Psoas muscle (tissue), 8 donors: Measurements from ENCODE around the gene RINL. TPM values are rescaled to one million over a fixed set of nuclear protein-coding genes. Genes with fewer than 3 reads are reported as not detected.
"Not testable (repeated sequence)": the region's sequence is repeated elsewhere in the genome, so short reads cannot be mapped to it uniquely, and the experiment has no call there.

Experiments used
- ATAC-seq, 4 donors: fragments of 200-7000 bp; cut with Tn5 transposase; one replicate each; pipeline ENCODE4 v1.9.1; 2020; ENCODE audit warnings: moderate library complexity in 3 of 4, mild to moderate bottlenecking in 2 of 4
- DNase-seq, 2 donors: peaks; one replicate each; pipeline ENCODE4 v3.0.0-alpha.2; 2020
- H3K27ac ChIP-seq: fragments of 200-600 bp; one replicate; pipeline ENCODE4 v1.8.0; 2022
- H3K27me3 ChIP-seq, 3 donors: fragments of 200-600 bp in 1 of 3; one replicate each; pipeline versions ENCODE4 v1.6.1 to v1.8.0; 2013 to 2022; ENCODE audit warnings: low read length in 2 of 3, mild to moderate bottlenecking in 2 of 3, moderate library complexity in 1 of 3; ENCODE audit not compliant: insufficient read depth in 3 of 3
- H3K36me3 ChIP-seq, 2 donors: fragments of 200-600 bp in 1 of 2; one replicate each; pipeline versions ENCODE4 v1.6.1 to v1.8.0; 2013 to 2022; ENCODE audit warnings: low read depth in 1 of 2, mild to moderate bottlenecking in 1 of 2, moderate library complexity in 1 of 2; ENCODE audit not compliant: insufficient read depth in 1 of 2
- H3K4me1 ChIP-seq: fragments of 200-600 bp; one replicate; pipeline ENCODE4 v1.8.0; 2022
- H3K4me3 ChIP-seq: fragments of 200-600 bp; one replicate; pipeline ENCODE4 v1.8.0; 2022; ENCODE audit warnings: mild to moderate bottlenecking
- H3K9me3 ChIP-seq: fragments of 200-600 bp; one replicate; pipeline ENCODE4 v1.8.0; 2022
- CTCF ChIP-seq: fragments of 200-600 bp; IDR thresholded peaks from one replicate; pipeline ENCODE4 v1.8.0; 2022; ENCODE audit warnings: antibody characterized with exemption
- WGBS, 3 donors: extraction: QIAGEN DNeasy Blood & Tissue Kit; methylation state at CpG; one replicate each; pipeline versions ENCODE4 v1.1.6 to v1.1.7; 2013; 5-methylcytosine and 5-hydroxymethylcytosine counted together
- intact Hi-C, 2 donors: fragments of 100-400 bp; cut with DNase I; formaldehyde crosslinking; loops; one replicate each; pipeline versions ENCODE4 v1.11.0 to v1.14.2; 2022
- polyA plus RNA-seq, 3 donors: library from polyadenylated mRNA; stranded (reverse); fragments of 200-250 nt; gene quantifications; one replicate each; pipeline ENCODE4 v1.2.3, GENCODE V29; 2013
- total RNA-seq, 4 donors: library from RNA; stranded (reverse); fragmentation: NEBNext Ultra II Directional in 2 of 4; extraction: Animal tissue kit (Norgen Biotek cat#: 25700) in 2 of 4; gene quantifications; one replicate each; pipeline versions ENCODE4 v1.2.1 to v1.2.4, GENCODE V29; 2021 to 2023
- donor health status: healthy with polysubstance abuse.
- donor health status: DM: no; HTN: no; CAD: no; lungs with moderate emphysema.
- donor health status: Bipolar disorder and iron deficiency.
- donor health status: healthy.
- donor health status: DM: yes; HTN: yes; CAD: no.
- donor health status: DM: no; HTN: no; CAD: no.
- donor health status: DM: no; HTN: no; CAD: no.
- donor health status: DM: yes; HTN: yes; CAD: no.

RINL gene
- total and polyA plus RNA-seq, 7 donors = 1.5 to 4.8 (median 2.2) TPM

GRCh38 chr19:38862321-38863059 is 15.6 kb downstream of the RINL start:
- TF ChIP-seq CTCF = no peak
- Histone ChIP-seq H3K27me3 (no peaks in the 10 kb centered on the region), H3K4me1 (peaks cover 18% of the 10 kb centered on the region), H3K9me3 (no peaks in the 10 kb centered on the region), H3K36me3 (no peaks in the 10 kb centered on the region), H3K27ac (peak overlapping the region; percentile 78), H3K4me3 (no peak overlapping the region)
- DNase-seq = peak; percentile 34 to 77
- WGBS, 3 donors = 15 to 31% (median 15%) methylated on average over 10 of the region's 10 CpGs
- intact Hi-C loops = no loop called here
- peak; percentile 85 to 97 (median 96) for ATAC-seq

GRCh38 chr19:38861368-38861767 is 16.7 kb downstream of the RINL start:
- H3K9me3 ChIP-seq = no peaks in the 10 kb centered on the region
- ATAC-seq (no peak), DNase-seq (no peak)
- intact Hi-C loops = no loop called here
- H3K4me1 ChIP-seq = peaks cover 18% of the 10 kb centered on the region
- H3K27me3 ChIP-seq = no peaks in the 10 kb centered on the region
- no peak overlapping the region for H3K4me3 ChIP-seq
- no peaks in the 10 kb centered on the region for H3K36me3 ChIP-seq
- TF ChIP-seq CTCF = no peak
- no peak overlapping the region for H3K27ac ChIP-seq
- 91 to 92% (median 92%) methylated on average over 3 of the region's 3 CpGs for WGBS, 3 donors

- H3K4me3 ChIP-seq, H3K27me3 ChIP-seq, DNase-seq, intact Hi-C loops, H3K27ac ChIP-seq, H3K36me3 ChIP-seq, ATAC-seq, H3K9me3 ChIP-seq: not testable (repeated sequence)
- WGBS, 3 donors = 75 to 77% (median 76%) methylated on average over 20 to 21 of the region's 21 CpGs
- H3K4me1 ChIP-seq = peaks cover 18% of the 10 kb centered on the region
Measured at GRCh38 chr19:38859631-38860204, 18.4 kb downstream of the RINL start.

- intact Hi-C loops = no loop called here
- H3K9me3 ChIP-seq = no peaks in the 10 kb centered on the region
- no peak overlapping the region for H3K4me3 ChIP-seq
- DNase-seq = no peak
- no peak overlapping the region for H3K27ac ChIP-seq
- H3K4me1 ChIP-seq = peaks cover 3% of the 10 kb centered on the region
- H3K27me3 ChIP-seq = no peaks in the 10 kb centered on the region
- H3K36me3 ChIP-seq = no peaks in the 10 kb centered on the region
- no peak for ATAC-seq
- 75 to 89% (median 88%) methylated on average over 3 of the region's 3 CpGs for WGBS, 3 donors
- no peak for TF ChIP-seq CTCF
Measured at GRCh38 chr19:38856813-38857212, 21.3 kb downstream of the RINL start.

GRCh38 chr19:38855751-38856150 is 22.3 kb downstream of the RINL start:
- WGBS, 3 donors = 91 to 97% (median 96%) methylated on average over 11 to 27 of the region's 37 CpGs
- ATAC-seq, H3K36me3 ChIP-seq, H3K4me3 ChIP-seq, H3K27me3 ChIP-seq, H3K27ac ChIP-seq, H3K4me1 ChIP-seq, DNase-seq, H3K9me3 ChIP-seq, intact Hi-C loops: not testable (repeated sequence)

GRCh38 chr19:38854961-38855360 is 23.1 kb downstream of the RINL start:
- not testable (repeated sequence) for H3K9me3 ChIP-seq, H3K4me3 ChIP-seq, H3K4me1 ChIP-seq, H3K36me3 ChIP-seq, H3K27ac ChIP-seq, DNase-seq, H3K27me3 ChIP-seq, ATAC-seq
- WGBS, 3 donors = 52 to 66% (median 54%) methylated on average over 2 to 3 of the region's 3 CpGs
- intact Hi-C loops = loop anchor here in 1 of 2 donors (5.0 kb wide), 1 partner anchor 37 kb away; no protein-coding TSS in a partner anchor
